Stimulated activated CD8-positive, alpha-beta memory T cell treated with anti-CD3 and anti-CD28 coated beads, Interleukin-12 subunit alpha, Interleukin-12 subunit beta, amount 100 ng/mL, for 4 hours (primary cell): Measurements from ENCODE around the gene CELA3A.
"Not testable (repeated sequence)": the region's sequence is repeated elsewhere in the genome, so short reads cannot be mapped to it uniquely, and the experiment has no call there.

Experiments used
- DNase-seq: peaks from one replicate; pipeline ENCODE4 v3.0.0-alpha.2; 2020; ENCODE audit warnings: low read depth

Gene CELA3A

DNA sequence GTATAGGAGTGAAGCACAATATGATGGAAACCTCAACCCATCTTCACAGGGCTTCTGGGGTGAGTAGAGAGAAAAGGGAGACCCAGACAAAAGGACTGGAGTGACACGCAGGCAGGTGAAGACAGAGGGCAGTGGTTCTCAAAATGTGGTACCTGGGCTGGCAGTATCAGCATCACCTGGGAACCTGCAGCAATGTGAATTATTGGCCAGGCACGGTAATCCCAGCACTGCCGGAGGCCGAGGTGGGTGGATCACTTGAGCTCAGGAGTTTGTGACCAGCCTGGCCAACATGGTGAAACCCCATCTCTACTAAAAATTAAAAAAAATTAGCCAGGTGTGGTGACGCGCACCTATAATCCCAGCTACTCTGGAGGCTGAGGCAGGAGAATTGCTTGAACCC is 19.3 kb upstream of the CELA3A start:
- not testable (repeated sequence) for DNase-seq

DNA sequence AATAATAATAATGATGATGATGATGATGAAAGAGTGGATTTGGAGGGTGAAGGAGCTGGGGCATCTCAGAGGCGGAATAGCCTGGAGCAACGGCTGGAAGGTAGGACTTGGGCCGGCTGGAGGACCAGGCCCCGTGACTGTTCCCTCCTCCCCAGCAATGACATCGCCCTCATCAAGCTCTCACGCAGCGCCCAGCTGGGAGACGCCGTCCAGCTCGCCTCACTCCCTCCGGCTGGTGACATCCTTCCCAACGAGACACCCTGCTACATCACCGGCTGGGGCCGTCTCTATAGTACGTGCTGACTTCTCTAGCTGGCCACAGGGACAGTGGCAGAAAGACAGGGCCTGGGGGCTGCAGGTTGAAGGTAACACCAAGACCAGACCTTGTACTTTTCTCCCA is 17.9 kb upstream of the CELA3A start:
- DNase-seq: not testable (repeated sequence)

DNA sequence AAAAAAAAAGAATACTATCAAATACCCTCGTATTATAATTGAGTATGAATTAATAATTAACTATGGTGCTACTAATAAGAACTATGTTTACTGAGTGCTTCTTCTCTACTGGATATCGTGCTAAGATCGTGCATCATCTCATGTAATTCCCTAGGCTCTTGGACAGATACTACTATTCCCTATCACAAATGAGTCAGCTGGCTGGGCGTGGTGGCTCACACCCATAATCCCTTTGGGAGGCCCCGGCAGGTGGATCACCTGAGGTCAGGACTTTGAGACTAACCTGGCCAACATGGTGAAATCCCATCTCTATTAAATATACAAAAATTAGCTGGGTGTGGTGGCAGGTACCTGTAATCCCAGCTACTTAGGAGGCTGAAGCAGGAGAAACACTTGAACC is 15.6 kb upstream of the CELA3A start:
- not testable (repeated sequence) for DNase-seq

DNA sequence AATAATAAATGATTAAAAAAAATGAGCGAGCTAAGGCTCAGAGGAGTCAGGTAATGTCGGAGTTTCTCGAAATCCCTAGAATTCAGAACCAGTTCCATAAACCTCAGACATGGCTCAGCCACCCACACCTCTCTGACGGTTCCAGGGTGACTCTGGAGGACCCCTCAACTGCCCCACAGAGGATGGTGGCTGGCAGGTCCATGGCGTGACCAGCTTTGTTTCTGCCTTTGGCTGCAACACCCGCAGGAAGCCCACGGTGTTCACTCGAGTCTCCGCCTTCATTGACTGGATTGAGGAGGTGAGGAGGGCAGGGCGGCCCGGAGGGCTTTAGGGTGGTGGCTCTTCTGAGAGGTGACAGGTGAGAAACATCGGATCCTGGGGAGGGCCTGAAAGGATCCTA is 15.1 kb upstream of the CELA3A start:
- not testable (repeated sequence) for DNase-seq

DNA sequence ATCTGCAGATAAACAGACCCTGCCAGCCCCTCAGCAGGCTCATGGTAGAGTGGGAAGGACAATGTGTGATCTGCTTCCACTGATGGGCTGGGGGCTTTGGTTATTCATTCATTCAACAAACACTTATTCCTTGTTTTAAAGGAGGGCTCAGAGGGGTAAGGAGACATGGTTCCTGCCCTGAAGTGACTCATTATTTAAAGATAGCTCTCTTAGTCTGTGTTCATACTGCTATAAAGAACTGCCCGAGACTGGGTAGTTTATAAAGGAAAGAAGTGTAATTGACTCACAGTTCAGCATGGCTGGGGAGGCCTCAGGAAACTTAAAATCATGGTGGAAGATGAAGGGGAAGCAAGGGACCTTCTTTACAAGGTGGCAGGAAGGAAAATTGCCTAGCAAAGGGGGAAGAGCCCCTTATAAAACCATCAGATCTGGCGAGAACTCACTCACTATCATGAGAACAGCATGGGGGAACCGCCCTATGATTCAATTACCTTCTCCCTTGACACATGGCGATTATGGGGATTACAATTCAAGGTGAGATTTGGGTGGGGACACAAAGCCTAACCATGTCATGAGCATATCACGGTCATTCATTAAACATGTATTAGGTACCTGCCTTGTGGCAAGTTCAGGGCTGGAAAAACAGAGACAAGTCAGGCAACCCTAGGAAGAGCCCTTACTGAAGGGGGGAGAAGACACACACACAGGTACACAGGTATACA is 11.6 kb upstream of the CELA3A start:
- DNase-seq: not testable (repeated sequence)

DNA sequence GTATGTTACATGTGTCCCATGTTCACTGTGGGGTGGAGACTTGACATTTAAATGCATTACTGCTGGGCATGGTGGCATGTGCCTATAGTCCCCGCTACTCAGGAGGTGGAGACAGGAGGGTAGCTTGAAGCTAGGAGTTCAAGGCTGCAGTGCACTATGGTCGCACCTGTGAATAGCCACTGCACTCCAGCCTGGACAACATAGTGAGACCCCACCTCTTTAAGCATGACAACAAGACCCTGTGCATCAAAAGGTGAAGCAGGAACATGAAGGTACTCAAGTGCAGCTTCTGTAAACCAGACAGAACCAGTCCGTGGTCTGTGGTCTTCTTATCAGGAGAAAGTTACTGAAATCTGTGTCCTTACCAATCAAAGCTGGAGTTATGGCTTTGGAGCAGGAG is 9.3 kb upstream of the CELA3A start:
- not testable (repeated sequence) for DNase-seq

DNA sequence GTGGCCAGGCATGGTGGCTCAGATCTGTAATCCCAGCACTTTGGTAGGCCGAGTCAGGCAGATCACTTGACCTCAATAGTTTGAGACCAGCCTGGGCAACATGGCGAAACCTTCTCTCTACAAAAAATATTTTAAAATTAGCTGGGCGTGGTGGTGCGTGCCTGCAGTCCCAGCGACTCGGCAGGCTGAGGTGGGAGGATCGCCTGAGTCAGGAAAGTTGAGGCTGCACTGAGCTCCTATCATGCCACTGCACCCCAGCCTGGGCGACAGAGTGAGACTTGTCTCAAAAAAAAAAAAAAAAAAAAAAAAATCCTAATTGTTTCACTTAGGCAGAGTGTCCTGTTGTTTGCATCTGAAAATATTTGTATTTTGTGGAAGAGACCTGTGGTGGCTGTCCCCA is 6.7 kb upstream of the CELA3A start:
- not testable (repeated sequence) for DNase-seq

DNA sequence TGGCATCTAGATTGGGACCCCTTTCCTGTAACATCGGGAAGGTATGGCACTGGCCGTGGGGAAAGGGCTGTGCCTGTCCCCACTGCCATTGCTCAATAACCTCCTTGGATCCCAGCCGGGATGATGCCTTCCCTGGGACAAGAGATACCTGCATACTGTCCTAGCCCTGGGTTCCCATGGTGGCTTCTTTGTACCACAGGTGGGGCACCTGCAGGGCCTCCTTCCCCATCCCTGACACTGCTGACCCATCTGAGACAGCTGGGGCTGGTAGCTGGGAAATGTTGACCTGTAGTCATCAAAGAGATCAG is 4.8 kb upstream of the CELA3A start:
- DNase-seq: not testable (repeated sequence)

DNA sequence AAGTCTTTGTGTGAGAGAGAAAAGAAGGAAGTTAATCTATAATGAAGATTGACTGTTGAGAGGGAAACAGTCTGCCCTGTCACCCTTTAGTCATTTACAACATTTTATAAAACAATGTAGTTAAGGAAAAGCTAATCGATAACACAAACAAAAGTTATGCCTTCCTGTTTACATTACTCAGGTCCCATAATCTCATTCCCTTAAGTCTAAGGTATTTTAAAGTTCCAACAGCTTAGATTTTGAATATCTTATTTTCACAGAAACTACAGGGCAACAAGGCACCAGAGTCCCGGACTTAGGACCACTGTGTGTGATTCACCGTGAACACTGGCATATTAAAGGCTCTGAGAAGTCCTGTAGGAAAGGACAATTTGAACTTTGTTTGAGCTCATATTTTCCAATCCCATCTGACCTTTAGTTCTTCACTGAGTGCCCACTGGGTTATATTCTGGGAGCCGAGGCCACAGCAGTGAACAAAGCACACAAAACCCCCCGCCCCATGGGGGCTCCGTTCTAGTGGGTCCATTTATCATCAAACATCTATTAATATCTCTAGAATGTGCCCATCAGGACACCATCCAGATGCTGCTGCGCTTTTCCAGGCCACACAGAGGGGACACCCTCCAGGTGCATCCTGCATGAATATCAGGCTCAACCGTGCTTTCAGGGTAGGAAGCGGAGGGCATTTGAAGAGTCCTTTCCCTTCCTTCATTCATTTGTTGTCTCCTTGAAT is 3.4 kb upstream of the CELA3A start:
- DNase-seq: not testable (repeated sequence)

DNA sequence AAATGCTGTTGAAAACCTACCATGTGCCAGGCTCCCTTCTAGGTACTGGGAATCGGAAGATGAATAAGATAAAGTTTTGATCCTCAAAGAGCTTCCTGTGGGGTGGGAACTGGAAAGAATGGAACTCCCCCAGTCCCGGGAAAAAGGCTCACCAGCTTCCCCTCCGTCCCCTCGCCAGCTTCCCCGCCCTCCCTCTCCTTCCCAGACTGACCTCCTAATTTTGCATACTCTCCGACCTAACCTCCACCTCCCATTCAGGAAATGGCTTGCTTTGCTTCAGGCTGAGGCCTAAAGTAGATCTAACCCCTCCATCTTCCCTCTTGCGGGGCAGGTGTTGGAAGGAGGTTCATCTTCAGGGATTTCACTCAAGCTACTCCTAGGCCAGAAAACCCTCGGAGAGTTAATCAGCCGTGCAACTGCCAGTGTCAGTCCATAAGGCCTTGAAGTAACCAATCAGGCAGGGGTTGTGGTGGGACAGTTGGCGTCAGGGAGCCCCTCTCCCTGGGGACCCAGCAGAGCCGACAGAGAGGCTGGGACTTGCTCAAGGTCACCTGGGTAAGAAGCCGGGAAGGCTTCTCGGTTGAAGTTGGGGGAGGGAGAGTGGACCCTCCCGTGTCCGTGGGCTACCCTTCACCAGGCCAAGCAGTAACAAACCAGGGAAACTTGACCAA is 2.7 kb upstream of the CELA3A start:
- DNase-seq: not testable (repeated sequence)

DNA sequence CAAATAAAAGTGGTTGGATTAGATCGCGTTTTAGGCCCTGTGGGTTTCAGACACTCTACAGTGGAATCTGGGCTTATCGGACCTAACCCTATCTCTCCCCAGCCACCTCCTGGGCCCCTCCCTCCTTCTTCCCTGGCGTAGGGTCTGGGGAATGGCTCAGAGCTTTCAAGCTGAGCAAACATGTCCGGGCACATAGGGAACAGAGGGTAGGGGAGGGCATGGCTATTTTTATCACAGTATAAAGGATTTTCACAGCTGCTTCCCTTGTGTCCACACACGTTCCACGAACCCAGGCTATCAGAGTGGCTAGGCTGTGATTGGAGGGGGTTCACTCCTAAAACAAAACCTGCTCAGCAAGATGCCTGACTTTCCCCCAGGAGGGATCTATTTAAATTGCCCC is 1.8 kb upstream of the CELA3A start:
- DNase-seq: not testable (repeated sequence)

DNA sequence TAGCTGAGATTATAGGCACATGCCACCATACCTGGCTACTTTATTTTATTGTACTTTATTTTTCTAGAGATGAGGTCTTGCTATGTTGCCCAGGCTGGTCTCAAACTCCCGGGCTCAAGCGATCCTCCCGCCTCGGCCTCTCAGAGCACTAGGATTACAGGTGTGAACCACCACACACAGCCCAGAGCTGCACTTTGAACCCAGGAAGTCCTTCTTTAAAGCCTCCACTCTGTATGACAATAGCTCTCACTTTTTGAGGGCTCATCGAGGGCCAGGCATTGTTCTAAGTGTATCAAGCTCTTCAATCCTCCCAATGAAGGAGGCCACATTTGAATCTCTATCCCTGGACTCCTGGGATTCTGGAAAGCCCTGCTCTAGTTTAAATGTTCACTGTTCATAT is 1.0 kb downstream of the CELA3A start:
- DNase-seq: not testable (repeated sequence)

DNA sequence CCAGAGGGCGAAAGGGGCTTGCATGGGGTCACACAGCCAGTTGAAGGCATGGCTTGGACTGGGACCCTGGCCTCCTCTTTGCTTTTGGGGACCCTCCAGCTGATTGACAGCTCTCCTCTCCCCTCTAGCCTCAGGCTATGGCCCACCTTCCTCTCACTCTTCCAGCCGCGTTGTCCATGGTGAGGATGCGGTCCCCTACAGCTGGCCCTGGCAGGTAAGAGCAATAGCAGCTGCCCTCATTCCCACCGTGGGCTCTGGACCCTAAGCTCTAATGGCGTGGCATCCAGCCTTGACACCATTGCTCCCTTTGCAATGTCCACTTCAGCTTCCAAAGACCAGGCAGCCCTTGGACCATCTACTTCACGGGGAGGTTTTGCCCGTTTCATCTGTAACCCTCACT is 1.4 kb downstream of the CELA3A start:
- not testable (repeated sequence) for DNase-seq

DNA sequence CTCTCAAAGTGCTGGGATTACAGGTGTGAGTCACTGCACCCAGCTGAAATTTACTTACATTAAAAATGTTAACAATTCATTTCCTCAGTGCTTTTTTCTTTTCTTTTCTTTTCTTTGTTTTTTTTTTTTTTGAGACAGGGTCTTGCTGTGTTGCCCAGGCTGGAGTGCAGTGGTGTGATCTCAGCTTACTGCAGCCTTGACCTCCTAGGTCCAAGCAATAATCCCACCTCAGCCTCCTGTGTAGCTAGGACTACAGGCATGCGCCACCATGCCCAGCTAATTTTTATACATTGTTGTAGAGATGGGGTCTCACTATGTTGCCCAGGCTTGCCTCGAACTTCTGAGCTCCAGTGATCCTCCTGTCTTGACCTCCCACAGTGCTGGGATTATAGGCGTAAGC is 2.5 kb downstream of the CELA3A start:
- DNase-seq: not testable (repeated sequence)

DNA sequence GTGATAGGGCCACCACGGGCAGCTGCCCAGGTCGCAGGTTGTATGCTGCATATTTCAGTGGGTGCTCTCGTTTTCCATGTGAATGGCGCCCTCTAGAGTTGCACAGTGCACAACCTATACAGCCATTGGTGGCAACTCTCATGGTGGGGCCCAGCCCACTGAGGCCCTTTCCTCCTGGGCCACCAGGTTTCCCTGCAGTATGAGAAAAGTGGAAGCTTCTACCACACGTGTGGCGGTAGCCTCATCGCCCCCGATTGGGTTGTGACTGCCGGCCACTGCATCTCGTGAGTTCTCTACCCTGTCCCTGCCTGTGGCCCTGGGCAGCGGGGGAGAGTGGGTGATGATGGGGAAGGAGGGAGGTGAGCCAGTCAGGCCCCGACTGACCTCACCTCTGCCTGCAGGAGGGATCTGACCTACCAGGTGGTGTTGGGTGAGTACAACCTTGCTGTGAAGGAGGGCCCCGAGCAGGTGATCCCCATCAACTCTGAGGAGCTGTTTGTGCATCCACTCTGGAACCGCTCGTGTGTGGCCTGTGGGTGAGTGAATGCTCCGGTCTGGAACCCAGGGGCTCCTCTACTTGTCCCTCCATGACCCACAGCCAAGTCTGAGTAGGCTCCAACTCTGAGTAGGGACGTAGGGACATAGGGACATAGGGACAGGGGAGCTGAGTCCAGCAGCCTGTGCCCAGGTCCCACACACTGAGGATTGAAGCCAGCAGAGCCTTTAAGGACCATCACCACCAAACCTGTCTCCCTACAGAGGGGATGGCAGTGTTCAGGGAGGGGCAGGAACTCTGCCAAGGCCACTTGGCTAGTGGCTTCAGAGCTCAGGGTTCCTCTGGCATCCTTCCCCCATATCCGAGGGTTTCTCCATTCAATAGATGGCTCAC is 4.0 kb downstream of the CELA3A start:
- DNase-seq: not testable (repeated sequence)

DNA sequence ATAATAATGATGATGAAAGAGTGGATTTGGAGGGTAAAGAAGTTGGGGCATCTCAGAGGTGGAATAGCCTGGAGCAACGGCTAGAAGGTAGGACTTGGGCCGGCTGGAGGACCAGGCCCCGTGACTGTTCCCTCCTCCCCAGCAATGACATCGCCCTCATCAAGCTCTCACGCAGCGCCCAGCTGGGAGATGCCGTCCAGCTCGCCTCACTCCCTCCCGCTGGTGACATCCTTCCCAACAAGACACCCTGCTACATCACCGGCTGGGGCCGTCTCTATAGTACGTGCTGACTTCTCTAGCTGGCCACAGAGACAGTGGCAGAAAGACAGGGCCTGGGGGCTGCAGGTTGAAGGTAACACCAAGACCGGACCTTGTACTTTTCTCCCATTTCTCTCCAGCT is 5.3 kb downstream of the CELA3A start:
- not testable (repeated sequence) for DNase-seq

DNA sequence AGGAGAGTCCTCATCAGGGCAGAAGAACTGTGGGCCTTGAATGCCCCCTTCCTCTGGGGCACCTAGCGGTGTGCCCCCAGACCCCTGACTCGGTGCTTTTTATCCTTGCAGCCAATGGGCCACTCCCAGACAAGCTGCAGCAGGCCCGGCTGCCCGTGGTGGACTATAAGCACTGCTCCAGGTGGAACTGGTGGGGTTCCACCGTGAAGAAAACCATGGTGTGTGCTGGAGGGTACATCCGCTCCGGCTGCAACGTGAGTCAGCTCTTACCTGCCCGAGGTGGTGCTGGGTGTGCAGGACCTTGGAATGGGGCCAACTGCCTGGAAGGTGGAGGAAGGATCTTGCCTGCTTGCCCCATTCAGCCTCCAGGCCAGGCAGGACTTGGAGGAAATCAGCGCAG is 5.8 kb downstream of the CELA3A start:
- not testable (repeated sequence) for DNase-seq

DNA sequence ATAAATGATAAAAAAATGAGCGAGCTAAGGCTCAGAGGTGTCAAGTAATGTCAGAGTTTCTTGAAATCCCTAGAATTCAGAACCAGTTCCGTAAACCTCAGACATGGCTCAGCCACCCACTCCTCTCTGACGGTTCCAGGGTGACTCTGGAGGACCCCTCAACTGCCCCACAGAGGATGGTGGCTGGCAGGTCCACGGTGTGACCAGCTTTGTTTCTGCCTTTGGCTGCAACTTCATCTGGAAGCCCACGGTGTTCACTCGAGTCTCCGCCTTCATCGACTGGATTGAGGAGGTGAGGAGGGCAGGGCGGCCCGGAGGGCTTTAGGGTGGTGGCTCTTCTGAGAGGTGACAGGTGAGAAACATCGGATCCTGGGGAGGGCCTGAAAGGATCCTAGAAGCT is 8.1 kb downstream of the CELA3A start:
- DNase-seq: not testable (repeated sequence)

DNA sequence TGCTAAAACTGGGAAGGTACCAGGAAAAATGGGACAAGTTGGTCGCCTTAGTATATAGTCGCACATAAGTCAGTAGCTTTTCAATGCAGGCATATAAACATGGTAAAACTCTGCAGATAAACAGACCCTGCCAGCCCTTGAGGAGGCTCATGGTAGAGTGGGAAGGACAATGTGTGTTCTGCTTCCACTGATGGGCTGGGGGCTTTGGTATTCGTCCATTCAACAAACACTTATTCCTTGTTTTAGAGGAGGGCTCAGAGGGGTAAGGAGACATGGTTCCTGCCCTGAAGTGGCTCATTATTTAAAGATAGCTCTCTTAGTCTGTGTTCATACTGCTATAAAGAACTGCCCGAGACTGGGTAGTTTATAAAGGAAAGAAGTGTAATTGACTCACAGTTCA is 11.3 kb downstream of the CELA3A start:
- DNase-seq: not testable (repeated sequence)

DNA sequence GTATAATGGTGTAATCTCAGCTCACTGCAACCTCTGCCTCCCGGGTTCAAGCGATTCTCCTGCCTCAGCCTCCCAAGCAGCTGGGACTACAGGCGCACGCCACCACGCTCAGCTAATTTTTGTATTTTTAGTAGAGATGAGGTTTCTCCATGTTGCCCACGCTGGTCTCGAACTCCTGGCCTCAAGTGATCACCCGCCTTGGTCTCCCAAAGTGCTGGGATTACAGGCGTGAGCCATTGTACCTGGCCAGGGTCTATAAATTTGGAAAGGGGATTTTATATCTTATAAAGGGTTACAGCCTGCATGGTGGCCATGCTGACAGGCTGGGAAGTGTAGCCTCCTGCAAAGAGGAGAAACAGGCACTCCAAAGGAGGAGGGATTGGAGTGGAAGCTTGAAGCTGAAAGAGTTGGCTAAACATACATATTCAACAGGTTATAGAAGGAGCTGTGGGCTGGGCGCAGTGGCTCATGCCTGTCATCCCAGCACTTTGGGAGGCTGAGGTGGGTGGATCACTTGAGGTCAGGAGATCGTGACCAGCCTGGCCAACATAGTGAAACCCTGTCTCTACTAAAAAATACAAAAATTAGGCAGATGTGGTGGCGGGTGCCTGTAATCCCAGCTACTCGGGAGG is 13.2 kb downstream of the CELA3A start:
- not testable (repeated sequence) for DNase-seq
